Left lung (tissue), 10 donors: ENCODE results near the gene FAAP20. TPM values are rescaled to one million over a fixed set of nuclear protein-coding genes. Genes with fewer than 3 reads are reported as not detected.

Experiments used
- ATAC-seq: fragments of 200-7000 bp; cut with Tn5 transposase; one replicate; pipeline ENCODE4 v1.9.1; 2020; ENCODE audit warnings: moderate library complexity
- DNase-seq, 4 donors: peaks; one replicate each; pipeline ENCODE4 v3.0.0-alpha.2; 2013 to 2020
- H3K27ac ChIP-seq, 2 donors: fragments of 200-600 bp; sonication (generic) in 1 of 2; one replicate each; pipeline versions ENCODE4 v1.5.0 to v1.8.0; 2020 to 2021
- H3K27me3 ChIP-seq, 2 donors: fragments of 200-600 bp; sonication (generic) in 1 of 2; one replicate each; pipeline versions ENCODE4 v1.5.0 to v1.8.0; 2020 to 2021
- H3K36me3 ChIP-seq, 2 donors: fragments of 200-600 bp; sonication (generic) in 1 of 2; one replicate each; pipeline versions ENCODE4 v1.5.0 to v1.8.0; 2020 to 2021
- H3K4me1 ChIP-seq, 2 donors: fragments of 200-600 bp; one replicate each; pipeline ENCODE4 v1.8.0; 2021
- H3K4me3 ChIP-seq, 2 donors: fragments of 200-600 bp; sonication (generic) in 1 of 2; one replicate each; pipeline versions ENCODE4 v1.5.0 to v1.8.0; 2020 to 2021; ENCODE audit warnings: mild to moderate bottlenecking in 1 of 2
- H3K9me3 ChIP-seq, 2 donors: fragments of 200-600 bp; sonication (generic) in 1 of 2; one replicate each; pipeline versions ENCODE4 v1.5.0 to v1.8.0; 2020 to 2021
- CTCF ChIP-seq, 2 donors: fragments of 200-600 bp; sonication (generic) in 1 of 2; IDR thresholded peaks; one replicate each; pipeline versions ENCODE4 v1.5.0 to v1.8.0; 2021; ENCODE audit warnings: antibody characterized with exemption in 2 of 2
- intact Hi-C, 2 donors: fragments of 100-400 bp; cut with DNase I; formaldehyde crosslinking; loops; one replicate each; pipeline versions ENCODE4 v1.11.2 to v1.14.2; 2022
- polyA plus RNA-seq, 6 donors: library from polyadenylated mRNA; unstranded; fragments of 120-200 nt; gene quantifications; one replicate each; pipeline ENCODE4 v1.2.1, GENCODE V29; 2013; ENCODE audit not compliant: insufficient read length in 6 of 6
- total RNA-seq, 2 donors: library from RNA; stranded (reverse); fragmentation: NEBNext Ultra II Directional; extraction: Animal tissue kit (Norgen Biotek cat#: 25700); gene quantifications; one replicate each; pipeline ENCODE4 v1.2.1, GENCODE V29; 2021
- donor health status: DM: no; HTN: yes; CAD: no.
- donor health status: DM: no; HTN: no; CAD: no.

FAAP20 gene
- total and polyA plus RNA-seq, 8 donors = 29.5 to 69.7 (median 45.8) TPM

- DNase-seq (no peak), ATAC-seq (no peak)
- TF ChIP-seq CTCF (IDR thresholded peaks at IDR 0.05) = no peak
- Histone ChIP-seq H3K9me3 (no peaks in the 10 kb centered on the region), H3K36me3 (peaks cover 0 to 10% of the 10 kb centered on the region in 2 donors), H3K27ac (peak overlapping the region in 1 of 2 donors; percentile 24), H3K4me3 (no peak overlapping the region), H3K4me1 (peaks cover 85 to 100% of the 10 kb centered on the region in 2 donors), H3K27me3 (no peaks in the 10 kb centered on the region)
- intact Hi-C loops = loop anchor here in 1 of 2 donors (10.0 kb wide), 1 partner anchor 77 kb away; no protein-coding TSS in a partner anchor
These were observed 43.2 kb upstream of the FAAP20 start for GRCh38 chr1:2237773-2238172.

- TF ChIP-seq CTCF (IDR thresholded peaks at IDR 0.05) = no peak
- DNase-seq (no peak), ATAC-seq (no peak)
- Histone ChIP-seq H3K4me3 (no peak overlapping the region), H3K4me1 (peaks cover 93 to 100% of the 10 kb centered on the region in 2 donors), H3K9me3 (no peaks in the 10 kb centered on the region), H3K27me3 (no peaks in the 10 kb centered on the region), H3K27ac (peak overlapping the region in 1 of 2 donors; percentile 24), H3K36me3 (peaks cover 0 to 10% of the 10 kb centered on the region in 2 donors)
- intact Hi-C loops = loop anchor here in 1 of 2 donors (10.0 kb wide), 1 partner anchor 78 kb away; no protein-coding TSS in a partner anchor
These were observed 42.4 kb upstream of the FAAP20 start for GRCh38 chr1:2236695-2237677.

- H3K4me3 ChIP-seq = peak overlapping the region in 1 of 2 donors; percentile 93
- TF ChIP-seq CTCF (IDR thresholded peaks at IDR 0.05) = no peak
- intact Hi-C loops = loop anchor here in 1 of 2 donors (10.0 kb wide), 1 partner anchor 79 kb away; no protein-coding TSS in a partner anchor
These were observed 40.9 kb upstream of the FAAP20 start for GRCh38 chr1:2235300-2235998.

GRCh38 chr1:2234762-2235113, 40.2 kb upstream of the FAAP20 start:
- H3K4me1 ChIP-seq = peaks cover 79 to 100% of the 10 kb centered on the region in 2 donors
- intact Hi-C loops = loop anchor here in 1 of 2 donors (10.0 kb wide), 1 partner anchor 80 kb away; no protein-coding TSS in a partner anchor
- DNase-seq (no peak), ATAC-seq (peak; percentile 14)
- no peaks in the 10 kb centered on the region for H3K9me3 ChIP-seq
- H3K27me3 ChIP-seq = no peaks in the 10 kb centered on the region
- peak overlapping the region in 1 of 2 donors; percentile 93 for H3K4me3 ChIP-seq
- H3K27ac ChIP-seq = peak overlapping the region; percentile 89 to 93
- no peaks in the 10 kb centered on the region for H3K36me3 ChIP-seq
- no peak for TF ChIP-seq CTCF (IDR thresholded peaks at IDR 0.05)

More at GRCh38 chr1:2235300-2235998, 40.9 kb upstream of the FAAP20 start:
- Histone ChIP-seq H3K27me3 (no peaks in the 10 kb centered on the region), H3K36me3 (no peaks in the 10 kb centered on the region), H3K4me1 (peaks cover 86 to 100% of the 10 kb centered on the region in 2 donors), H3K27ac (peak overlapping the region; percentile 89 to 93), H3K9me3 (no peaks in the 10 kb centered on the region)
- ATAC-seq (no peak), DNase-seq (no peak)
